Progenitor cell of endocrine pancreas (in vitro differentiated cells): ENCODE data around the gene DRG1. TPM values are rescaled to one million over a fixed set of nuclear protein-coding genes. Genes with fewer than 3 reads are reported as not detected.
"Not testable (repeated sequence)": the region's sequence is repeated elsewhere in the genome, so short reads cannot be mapped to it uniquely, and the experiment has no call there.

ENCODE experiments used
- DNase-seq: peaks from one replicate; pipeline ENCODE4 v3.0.0; 2021; ENCODE audit warnings: low spot score; ENCODE audit not compliant: unreplicated experiment
- H3K27ac Mint-ChIP-seq: 2 replicates; pipeline ENCODE4 v1.8.0; 2021; ENCODE audit warnings: mild to moderate bottlenecking, moderate library complexity, mixed read lengths
- H3K27me3 Mint-ChIP-seq: 2 replicates; pipeline ENCODE4 v1.8.0; 2021; ENCODE audit warnings: mixed read lengths
- H3K36me3 Mint-ChIP-seq: 2 replicates; pipeline ENCODE4 v1.8.0; 2022; ENCODE audit warnings: mixed read lengths; ENCODE audit not compliant: insufficient read depth
- H3K4me1 Mint-ChIP-seq: 2 replicates; pipeline ENCODE4 v1.8.0; 2021; ENCODE audit warnings: low read depth, mixed read lengths
- H3K4me3 Mint-ChIP-seq: 2 replicates; pipeline ENCODE4 v1.8.0; 2021; ENCODE audit warnings: low read depth, mild to moderate bottlenecking, moderate library complexity, mixed read lengths
- H3K9me3 Mint-ChIP-seq: 2 replicates; pipeline ENCODE4 v1.8.0; 2021; ENCODE audit warnings: low read depth, mixed read lengths
- total RNA-seq: library from RNA; stranded (reverse); gene quantifications from 2 replicates; pipeline ENCODE4 v1.2.1, GENCODE V29; 2021
- TF ChIP-seq, protein P1 (sequence below): fragments of 200-600 bp; sonication (generic); IDR thresholded peaks from one replicate; pipeline ENCODE4 v1.5.0; 2021; ENCODE audit warnings: antibody characterized with exemption, mild to moderate bottlenecking; ENCODE audit not compliant: unreplicated experiment

Gene DRG1
- total RNA-seq, 1 donor from 2014 or later = 69.0 TPM

DNA sequence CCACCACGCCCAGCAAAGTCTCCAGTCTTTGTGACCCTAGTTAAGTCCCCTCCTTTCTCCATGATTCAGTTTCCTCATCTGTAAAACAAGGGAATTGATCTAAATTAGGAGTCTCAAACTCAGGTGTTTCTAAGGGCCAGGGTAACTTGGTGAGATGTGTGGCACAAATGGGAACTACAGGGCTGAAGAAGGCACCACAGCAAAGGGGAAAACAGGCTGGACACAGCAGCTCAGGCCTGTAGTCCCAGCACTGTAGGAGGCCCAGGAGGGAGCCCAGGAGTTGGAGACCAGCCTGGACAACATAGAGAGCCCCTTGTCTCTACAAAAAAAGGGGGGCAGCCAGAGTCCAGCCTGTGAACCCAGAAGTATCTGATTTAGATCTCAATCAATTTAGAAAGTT is 37.7 kb upstream of the DRG1 start:
- no peak overlapping the region for H3K27ac Mint-ChIP-seq
- H3K4me1 Mint-ChIP-seq = peaks cover 3% of the 10 kb centered on the region
- H3K27me3 Mint-ChIP-seq = no peaks in the 10 kb centered on the region
- no peaks in the 10 kb centered on the region for H3K36me3 Mint-ChIP-seq
- no peaks in the 10 kb centered on the region for H3K9me3 Mint-ChIP-seq
- TF ChIP-seq, protein P1, sequence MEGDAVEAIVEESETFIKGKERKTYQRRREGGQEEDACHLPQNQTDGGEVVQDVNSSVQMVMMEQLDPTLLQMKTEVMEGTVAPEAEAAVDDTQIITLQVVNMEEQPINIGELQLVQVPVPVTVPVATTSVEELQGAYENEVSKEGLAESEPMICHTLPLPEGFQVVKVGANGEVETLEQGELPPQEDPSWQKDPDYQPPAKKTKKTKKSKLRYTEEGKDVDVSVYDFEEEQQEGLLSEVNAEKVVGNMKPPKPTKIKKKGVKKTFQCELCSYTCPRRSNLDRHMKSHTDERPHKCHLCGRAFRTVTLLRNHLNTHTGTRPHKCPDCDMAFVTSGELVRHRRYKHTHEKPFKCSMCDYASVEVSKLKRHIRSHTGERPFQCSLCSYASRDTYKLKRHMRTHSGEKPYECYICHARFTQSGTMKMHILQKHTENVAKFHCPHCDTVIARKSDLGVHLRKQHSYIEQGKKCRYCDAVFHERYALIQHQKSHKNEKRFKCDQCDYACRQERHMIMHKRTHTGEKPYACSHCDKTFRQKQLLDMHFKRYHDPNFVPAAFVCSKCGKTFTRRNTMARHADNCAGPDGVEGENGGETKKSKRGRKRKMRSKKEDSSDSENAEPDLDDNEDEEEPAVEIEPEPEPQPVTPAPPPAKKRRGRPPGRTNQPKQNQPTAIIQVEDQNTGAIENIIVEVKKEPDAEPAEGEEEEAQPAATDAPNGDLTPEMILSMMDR = no peak
- H3K4me3 Mint-ChIP-seq = no peak overlapping the region
- no peak for DNase-seq

- Mint-ChIP-seq H3K27ac (no peak overlapping the region), H3K9me3 (no peaks in the 10 kb centered on the region), H3K4me3 (no peak overlapping the region), H3K27me3 (no peaks in the 10 kb centered on the region), H3K36me3 (no peaks in the 10 kb centered on the region), H3K4me1 (peaks cover 3% of the 10 kb centered on the region)
- no peak for DNase-seq
- TF ChIP-seq, protein P1 = no peak
These were observed 35.4 kb upstream of the DRG1 start for GRCh38 chr22:31363885-31364465.

DNA sequence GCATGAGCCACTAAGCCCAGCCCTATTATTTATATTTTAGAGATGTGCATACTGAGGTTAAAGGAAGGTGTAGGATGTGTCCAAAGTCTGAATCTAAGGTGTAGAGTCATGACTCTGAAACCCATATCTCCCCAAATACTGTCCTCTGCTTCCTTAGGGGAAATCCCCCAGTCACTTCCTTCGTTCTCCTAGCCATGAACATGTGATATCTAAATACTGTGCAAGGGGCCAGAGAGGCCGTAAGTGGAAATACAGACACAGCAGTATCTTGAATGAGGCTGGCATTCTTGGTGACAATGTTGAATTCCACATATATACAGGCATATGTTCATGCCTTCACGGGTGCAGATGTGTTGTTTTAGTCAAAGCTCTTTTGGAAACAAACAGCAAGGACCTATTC is 32.0 kb upstream of the DRG1 start:
- no peaks in the 10 kb centered on the region for H3K36me3 Mint-ChIP-seq
- TF ChIP-seq, protein P1 = no peak
- no peak overlapping the region for H3K4me3 Mint-ChIP-seq
- DNase-seq = no peak
- H3K4me1 Mint-ChIP-seq = no peaks in the 10 kb centered on the region
- H3K27me3 Mint-ChIP-seq = no peaks in the 10 kb centered on the region
- no peaks in the 10 kb centered on the region for H3K9me3 Mint-ChIP-seq
- H3K27ac Mint-ChIP-seq = no peak overlapping the region

- no peaks in the 10 kb centered on the region for H3K4me1 Mint-ChIP-seq
- DNase-seq = no peak
- H3K9me3 Mint-ChIP-seq = no peaks in the 10 kb centered on the region
- no peaks in the 10 kb centered on the region for H3K36me3 Mint-ChIP-seq
- no peak overlapping the region for H3K27ac Mint-ChIP-seq
- no peak overlapping the region for H3K4me3 Mint-ChIP-seq
- TF ChIP-seq, protein P1 = no peak
- H3K27me3 Mint-ChIP-seq = no peaks in the 10 kb centered on the region
These were observed 21.8 kb upstream of the DRG1 start for GRCh38 chr22:31377612-31378011.

DNA sequence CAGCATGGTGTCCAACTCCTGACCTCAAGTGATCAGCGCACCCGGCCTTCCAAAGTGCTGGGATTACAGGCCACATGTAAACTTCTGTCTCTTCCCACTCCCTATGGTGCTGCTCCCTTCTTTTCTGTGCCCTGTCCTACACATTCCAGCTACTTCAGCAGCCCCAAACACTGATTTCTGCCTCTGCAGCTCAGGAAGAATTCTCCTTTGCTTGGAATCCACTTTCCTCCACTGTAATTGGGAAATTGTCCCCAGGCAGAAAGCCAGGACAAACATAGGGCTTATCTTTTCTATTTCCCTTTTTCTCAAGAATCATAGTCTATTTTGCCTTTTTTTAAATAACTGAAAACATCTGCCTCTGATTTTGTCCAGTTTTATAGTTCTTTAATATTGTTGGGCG is 21.3 kb upstream of the DRG1 start:
- Mint-ChIP-seq H3K36me3 (no peaks in the 10 kb centered on the region), H3K4me3 (no peak overlapping the region), H3K27me3 (no peaks in the 10 kb centered on the region), H3K4me1 (no peaks in the 10 kb centered on the region), H3K9me3 (no peaks in the 10 kb centered on the region), H3K27ac (no peak overlapping the region)
- TF ChIP-seq, protein P1 = no peak
- DNase-seq = no peak

DNA sequence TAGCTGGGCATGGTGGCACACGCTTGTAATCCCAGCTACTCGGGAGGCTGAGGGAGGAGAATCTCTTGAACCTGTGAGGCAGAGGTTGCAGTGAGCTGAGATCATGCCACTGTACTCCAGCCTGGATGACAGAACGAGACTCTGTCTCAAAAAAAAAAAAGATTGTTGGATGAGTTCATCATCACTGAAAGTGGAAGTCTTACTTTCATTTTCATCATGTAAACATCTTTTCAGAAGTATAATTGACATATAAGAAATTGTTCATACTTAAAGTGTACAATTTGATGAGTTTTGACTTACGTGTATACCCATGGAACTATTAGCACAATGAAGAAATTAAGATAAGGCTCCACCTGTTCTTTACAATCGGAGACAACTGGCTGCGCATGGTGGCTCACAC is 20.8 kb upstream of the DRG1 start:
- H3K27me3 Mint-ChIP-seq = not testable (repeated sequence)

More for the DNA sequence above, 20.8 kb upstream of the DRG1 start:
- DNase-seq, H3K9me3 Mint-ChIP-seq, H3K4me1 Mint-ChIP-seq, H3K4me3 Mint-ChIP-seq, H3K27ac Mint-ChIP-seq, H3K36me3 Mint-ChIP-seq: not testable (repeated sequence)
